ENCODE results near the gene SHANK3.

DNA sequence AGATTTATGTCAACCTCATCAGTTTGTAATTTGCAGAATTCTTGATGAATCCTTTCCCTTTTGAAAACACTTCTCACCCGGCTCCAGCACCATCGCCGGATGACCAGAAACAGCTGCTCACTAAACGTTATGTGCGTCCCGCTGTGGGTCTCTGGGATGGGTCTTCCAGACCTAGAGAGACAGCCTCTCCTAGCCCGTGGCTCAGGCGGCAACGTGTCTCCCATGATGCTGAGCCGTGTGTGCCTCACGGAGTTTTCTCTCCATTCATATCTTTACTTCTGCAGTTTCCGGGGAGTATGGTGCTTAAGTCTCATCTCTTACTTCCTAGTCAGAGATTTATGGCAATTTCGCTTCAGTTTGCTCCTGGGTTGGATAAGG is 40.4 kb downstream of the SHANK3 start:
- TF ChIP-seq CEBPB (IDR thresholded peaks at IDR 0.05) (no peak), FOXM1 (IDR thresholded peaks at IDR 0.05; ENCODE audit: borderline replicate concordance, low read depth) (no peak), YY1 (IDR thresholded peaks at IDR 0.05; ENCODE audit: low read depth) (no peak), TAF1 (IDR thresholded peaks at IDR 0.05; ENCODE audit: low read depth) (no peak)

Measured in Ishikawa (cell line).